IPS-18c (cell line): ENCODE results near the gene VPS37C.

ENCODE experiments used
- H3K4me3 ChIP-seq: 2 replicates; pipeline ENCODE4 v1.7.0; 2013; ENCODE audit warnings: low read depth, mild to moderate bottlenecking, low read length, moderate library complexity; ENCODE audit not compliant: insufficient read depth
- H3K9me3 ChIP-seq: one replicate; pipeline ENCODE4 v1.6.1; 2013; ENCODE audit warnings: mild to moderate bottlenecking, low read length, moderate library complexity; ENCODE audit not compliant: control insufficient read depth, insufficient read depth

Gene VPS37C

GRCh38 chr11:61128947-61129638, 32.1 kb downstream of the VPS37C start:
- H3K4me3 ChIP-seq: no peak overlapping the region
- no peaks in the 10 kb centered on the region for H3K9me3 ChIP-seq

GRCh38 chr11:61127991-61128390, 33.2 kb downstream of the VPS37C start:
- Histone ChIP-seq H3K4me3 (no peak overlapping the region), H3K9me3 (no peaks in the 10 kb centered on the region)

GRCh38 chr11:61126256-61126655, 35.0 kb downstream of the VPS37C start:
- Histone ChIP-seq H3K4me3 (no peak overlapping the region), H3K9me3 (no peaks in the 10 kb centered on the region)

- Histone ChIP-seq H3K9me3 (no peaks in the 10 kb centered on the region), H3K4me3 (no peak overlapping the region)
Measured at GRCh38 chr11:61125310-61125684, 35.9 kb downstream of the VPS37C start.

GRCh38 chr11:61124574-61125309, 36.5 kb downstream of the VPS37C start:
- no peak overlapping the region for H3K4me3 ChIP-seq

GRCh38 chr11:61123775-61124571, 37.3 kb downstream of the VPS37C start:
- no peaks in the 10 kb centered on the region for H3K9me3 ChIP-seq
- H3K4me3 ChIP-seq: no peak overlapping the region

More at GRCh38 chr11:61124574-61125309, 36.5 kb downstream of the VPS37C start:
- no peaks in the 10 kb centered on the region for H3K9me3 ChIP-seq

- Histone ChIP-seq H3K4me3 (no peak overlapping the region), H3K9me3 (no peaks in the 10 kb centered on the region)
Measured at GRCh38 chr11:61122761-61123160, 38.5 kb downstream of the VPS37C start.

- Histone ChIP-seq H3K4me3 (no peak overlapping the region), H3K9me3 (no peaks in the 10 kb centered on the region)
Measured at GRCh38 chr11:61121917-61122316, 39.3 kb downstream of the VPS37C start.

GRCh38 chr11:61121192-61121831, 39.9 kb downstream of the VPS37C start:
- Histone ChIP-seq H3K4me3 (no peak overlapping the region), H3K9me3 (no peaks in the 10 kb centered on the region)

GRCh38 chr11:61120706-61121191, 40.5 kb downstream of the VPS37C start:
- Histone ChIP-seq H3K9me3 (no peaks in the 10 kb centered on the region), H3K4me3 (no peak overlapping the region)

- Histone ChIP-seq H3K9me3 (no peaks in the 10 kb centered on the region), H3K4me3 (no peak overlapping the region)
Measured at GRCh38 chr11:61120099-61120705, 41.0 kb downstream of the VPS37C start.

GRCh38 chr11:61119571-61119970, 41.7 kb downstream of the VPS37C start:
- Histone ChIP-seq H3K4me3 (no peak overlapping the region), H3K9me3 (no peaks in the 10 kb centered on the region)

GRCh38 chr11:61119055-61119454, 42.2 kb downstream of the VPS37C start:
- Histone ChIP-seq H3K4me3 (no peak overlapping the region), H3K9me3 (no peaks in the 10 kb centered on the region)

GRCh38 chr11:61118406-61118805, 42.8 kb downstream of the VPS37C start:
- Histone ChIP-seq H3K9me3 (no peaks in the 10 kb centered on the region), H3K4me3 (no peak overlapping the region)

- Histone ChIP-seq H3K4me3 (no peak overlapping the region), H3K9me3 (no peaks in the 10 kb centered on the region)
Measured at GRCh38 chr11:61118004-61118403, 43.2 kb downstream of the VPS37C start.

- H3K9me3 ChIP-seq: no peaks in the 10 kb centered on the region
- H3K4me3 ChIP-seq: no peak overlapping the region
Measured at GRCh38 chr11:61117168-61117520, 44.1 kb downstream of the VPS37C start.
